HCEC 1CT (cell line): ENCODE data around the gene ADAMTS13.
"Not testable (repeated sequence)": the region's sequence is repeated elsewhere in the genome, so short reads cannot be mapped to it uniquely, and the experiment has no call there.

Experiments
- DNase-seq: peaks from one replicate; pipeline ENCODE4 v3.0.0-alpha.2; 2017

The ADAMTS13 gene

GRCh38 chr9:133427658-133428348, 5.6 kb downstream of the ADAMTS13 start:
- no peak for DNase-seq

GRCh38 chr9:133428617-133429101, 6.5 kb downstream of the ADAMTS13 start:
- no peak for DNase-seq

GRCh38 chr9:133429214-133429613, 7.0 kb downstream of the ADAMTS13 start:
- no peak for DNase-seq

DNA sequence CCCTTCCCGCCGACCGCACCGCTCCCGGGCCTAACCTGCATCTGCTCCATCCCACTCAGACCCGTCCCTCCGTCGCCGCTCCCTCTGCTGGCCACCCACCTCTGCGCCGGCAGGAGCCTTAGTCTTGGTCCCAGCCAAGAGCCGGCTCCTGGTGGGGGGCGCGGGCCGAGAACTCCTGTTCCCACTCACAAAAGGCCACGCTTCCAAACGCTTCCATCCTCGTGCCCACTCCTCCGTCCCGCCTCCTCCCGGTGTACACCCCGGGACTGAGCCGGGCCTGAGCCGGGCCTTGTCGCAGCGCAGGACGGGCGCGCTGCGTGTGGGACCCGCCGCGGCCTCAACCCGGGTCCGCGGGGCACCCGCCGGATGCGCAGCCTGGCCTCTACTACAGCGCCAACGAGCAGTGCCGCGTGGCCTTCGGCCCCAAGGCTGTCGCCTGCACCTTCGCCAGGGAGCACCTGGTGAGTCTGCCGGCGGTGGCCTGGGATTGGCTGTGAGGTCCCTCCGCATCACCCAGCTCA, 7.5 kb downstream of the ADAMTS13 start:
- DNase-seq = no peak

DNA sequence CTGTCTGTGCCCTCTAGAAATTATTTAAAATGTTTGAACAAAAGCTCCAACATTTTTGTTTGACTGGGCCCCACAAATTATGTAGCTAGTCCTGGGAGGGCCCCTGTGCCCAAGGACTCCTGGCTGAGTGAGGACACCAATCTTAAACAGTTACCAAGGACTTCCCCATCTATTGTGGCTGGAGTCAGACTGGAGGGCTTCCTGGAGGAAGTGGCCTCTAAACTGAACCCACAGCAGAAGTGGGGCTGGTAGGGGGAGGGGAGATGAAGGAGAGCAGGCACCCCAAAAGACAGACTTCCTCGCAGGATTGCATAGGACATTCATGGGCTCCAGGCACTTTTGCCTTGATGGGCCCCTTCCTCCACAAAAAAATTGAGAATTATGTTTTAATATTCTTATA, 8.1 kb downstream of the ADAMTS13 start:
- no peak for DNase-seq

DNA sequence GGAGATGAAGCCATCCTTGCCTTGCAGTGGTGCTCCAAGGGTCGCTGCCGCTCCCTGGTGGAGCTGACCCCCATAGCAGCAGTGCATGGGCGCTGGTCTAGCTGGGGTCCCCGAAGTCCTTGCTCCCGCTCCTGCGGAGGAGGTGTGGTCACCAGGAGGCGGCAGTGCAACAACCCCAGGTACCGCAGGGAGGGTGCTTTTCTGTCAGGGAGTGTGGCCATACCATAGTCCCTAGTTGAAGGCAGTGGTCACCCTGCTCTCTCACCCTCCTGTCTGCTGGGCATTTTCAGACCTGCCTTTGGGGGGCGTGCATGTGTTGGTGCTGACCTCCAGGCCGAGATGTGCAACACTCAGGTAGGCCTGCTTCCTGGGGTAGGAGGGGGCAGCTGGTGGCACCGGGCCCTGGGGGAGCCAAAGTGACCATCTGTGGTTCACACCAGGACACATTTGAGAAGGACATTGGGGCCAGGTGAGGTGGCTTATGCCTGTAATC, 11.2 kb downstream of the ADAMTS13 start:
- no peak for DNase-seq

DNA sequence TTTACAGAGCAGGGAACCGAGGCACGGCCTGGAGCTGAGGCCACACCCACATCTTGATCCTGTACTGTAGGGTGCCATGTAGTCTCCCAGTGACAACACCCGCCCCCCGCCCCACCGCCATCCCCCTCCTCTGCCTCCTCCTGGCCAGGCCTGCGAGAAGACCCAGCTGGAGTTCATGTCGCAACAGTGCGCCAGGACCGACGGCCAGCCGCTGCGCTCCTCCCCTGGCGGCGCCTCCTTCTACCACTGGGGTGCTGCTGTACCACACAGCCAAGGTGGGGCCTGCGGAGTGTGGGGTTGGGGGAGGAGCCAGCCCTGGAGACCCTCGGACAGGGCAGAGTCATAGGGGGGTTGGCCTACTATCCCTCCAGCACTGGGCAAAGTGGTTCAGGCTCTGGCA, 14.5 kb downstream of the ADAMTS13 start:
- no peak for DNase-seq

GRCh38 chr9:133437753-133438531, 15.8 kb downstream of the ADAMTS13 start:
- no peak for DNase-seq

- DNase-seq = no peak
Measured at GRCh38 chr9:133439337-133439736, 17.2 kb downstream of the ADAMTS13 start.

DNA sequence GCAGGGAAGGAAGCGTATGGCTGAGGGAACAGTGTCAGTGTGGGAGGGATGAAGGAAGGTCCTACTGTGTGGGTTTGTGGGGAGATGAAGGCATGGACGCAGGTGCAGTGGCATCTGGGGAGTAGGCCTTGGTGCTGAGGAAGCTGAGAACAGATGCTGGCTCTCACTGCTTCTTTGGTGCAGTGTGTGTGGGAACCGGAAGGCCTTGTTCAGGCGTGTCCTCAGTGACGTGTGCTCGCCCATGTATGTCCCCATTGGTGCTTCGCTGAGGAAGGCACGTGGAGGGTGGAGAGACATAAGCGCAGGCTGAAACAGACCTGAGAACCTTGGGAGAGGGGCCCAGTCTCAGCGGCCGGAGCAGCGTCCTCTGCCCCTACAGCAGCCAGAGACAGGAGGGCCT, 18.7 kb downstream of the ADAMTS13 start:
- no peak for DNase-seq

DNA sequence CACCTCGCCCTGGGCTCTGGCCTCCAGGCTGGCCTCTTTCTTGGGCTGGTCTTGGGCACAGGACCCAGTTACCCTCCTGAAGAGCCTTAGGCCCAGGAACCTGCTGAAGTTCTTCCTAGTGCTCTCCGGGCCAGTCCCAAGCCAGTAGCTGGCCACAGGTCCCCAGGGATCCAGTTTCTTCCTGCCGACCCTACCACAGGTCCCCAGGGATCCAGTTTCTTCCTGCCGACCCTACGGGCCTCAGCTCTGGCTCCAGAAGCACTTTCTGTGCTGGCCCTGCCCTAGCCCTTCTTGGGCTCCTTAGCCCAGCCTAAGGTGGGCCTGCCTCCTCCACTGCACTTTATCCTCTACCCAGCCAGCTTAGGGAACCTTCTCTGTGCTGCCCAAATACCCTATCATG, 19.4 kb downstream of the ADAMTS13 start:
- no peak for DNase-seq

- no peak for DNase-seq
Measured at GRCh38 chr9:133443248-133443647, 21.1 kb downstream of the ADAMTS13 start.

DNA sequence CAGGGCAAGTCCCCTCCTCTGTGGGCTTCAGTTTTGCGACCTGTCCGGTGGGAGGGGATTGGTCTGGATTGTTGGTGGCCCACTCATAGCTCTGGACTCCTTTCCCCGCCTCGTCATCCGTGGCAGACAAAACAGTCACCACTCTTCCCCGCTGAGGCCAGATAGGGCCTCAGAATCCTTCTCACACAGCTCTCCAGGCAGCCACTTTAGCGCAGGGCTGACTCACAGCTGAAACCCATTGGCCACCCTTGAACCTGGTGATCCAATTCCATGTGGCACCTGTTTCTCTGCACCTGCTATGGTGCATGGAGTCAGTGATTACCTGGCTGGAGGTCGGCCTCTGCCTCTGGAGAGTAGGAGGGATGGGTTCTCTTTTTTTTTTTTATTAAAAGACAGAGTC, 21.8 kb downstream of the ADAMTS13 start:
- DNase-seq = no peak

- no peak for DNase-seq
Measured at GRCh38 chr9:133445293-133445969, 23.3 kb downstream of the ADAMTS13 start.

DNA sequence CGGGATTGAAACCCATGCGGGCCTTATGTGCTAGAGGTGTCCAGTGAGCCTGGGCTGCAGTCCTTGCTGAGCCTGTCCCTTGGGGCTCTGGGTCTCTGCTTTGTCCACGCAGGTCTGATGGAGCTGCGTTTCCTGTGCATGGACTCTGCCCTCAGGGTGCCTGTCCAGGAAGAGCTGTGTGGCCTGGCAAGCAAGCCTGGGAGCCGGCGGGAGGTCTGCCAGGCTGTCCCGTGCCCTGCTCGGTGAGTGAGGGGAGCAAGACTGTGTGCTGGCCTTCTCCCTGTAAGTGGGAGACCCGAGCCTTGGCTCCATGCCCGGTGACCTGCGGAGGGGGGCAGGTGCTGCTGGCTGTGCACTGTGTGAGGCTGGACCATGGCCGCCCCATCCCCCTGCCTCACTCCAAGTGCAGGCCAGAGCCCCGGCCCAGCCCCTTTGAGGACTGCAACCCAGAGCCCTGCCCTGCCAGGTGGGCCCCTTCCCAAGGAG, 26.4 kb downstream of the ADAMTS13 start:
- no peak for DNase-seq

DNA sequence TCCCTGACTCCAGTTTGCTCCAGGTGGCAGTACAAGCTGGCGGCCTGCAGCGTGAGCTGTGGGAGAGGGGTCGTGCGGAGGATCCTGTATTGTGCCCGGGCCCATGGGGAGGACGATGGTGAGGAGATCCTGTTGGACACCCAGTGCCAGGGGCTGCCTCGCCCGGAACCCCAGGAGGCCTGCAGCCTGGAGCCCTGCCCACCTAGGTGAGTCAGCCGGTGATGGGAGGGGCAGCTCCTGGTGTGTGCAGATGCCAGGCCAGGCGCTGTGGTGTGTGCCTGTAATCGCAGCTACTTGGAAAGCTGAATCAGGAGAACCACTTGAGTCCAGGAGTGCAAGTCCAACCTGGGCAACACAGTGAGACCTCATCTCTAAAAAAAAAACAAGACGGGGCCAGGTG, 27.6 kb downstream of the ADAMTS13 start:
- DNase-seq = no peak

GRCh38 chr9:133451865-133452264, 29.7 kb downstream of the ADAMTS13 start:
- DNase-seq = not testable (repeated sequence)

DNA sequence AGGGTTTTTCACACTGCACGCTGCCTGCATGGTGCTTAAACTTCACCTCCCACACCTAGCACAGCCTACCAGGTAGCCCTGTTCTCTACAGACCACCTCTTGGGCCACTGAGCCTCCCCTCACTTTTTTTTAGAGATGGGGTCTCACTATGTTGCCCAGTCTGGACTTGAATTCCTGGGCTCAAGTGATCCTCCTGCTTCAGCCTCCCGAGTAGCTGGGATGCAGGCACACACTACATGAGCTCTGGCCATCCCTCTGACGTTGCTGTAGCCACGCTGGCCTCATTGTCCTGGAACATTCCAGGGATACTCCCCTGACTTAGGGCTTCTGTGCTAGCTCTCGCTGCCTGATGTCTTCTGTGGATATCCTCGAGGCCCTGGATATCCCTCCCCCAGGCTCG, 30.4 kb downstream of the ADAMTS13 start:
- no peak for DNase-seq

- no peak for DNase-seq
Measured at GRCh38 chr9:133453651-133454050, 31.5 kb downstream of the ADAMTS13 start.

DNA sequence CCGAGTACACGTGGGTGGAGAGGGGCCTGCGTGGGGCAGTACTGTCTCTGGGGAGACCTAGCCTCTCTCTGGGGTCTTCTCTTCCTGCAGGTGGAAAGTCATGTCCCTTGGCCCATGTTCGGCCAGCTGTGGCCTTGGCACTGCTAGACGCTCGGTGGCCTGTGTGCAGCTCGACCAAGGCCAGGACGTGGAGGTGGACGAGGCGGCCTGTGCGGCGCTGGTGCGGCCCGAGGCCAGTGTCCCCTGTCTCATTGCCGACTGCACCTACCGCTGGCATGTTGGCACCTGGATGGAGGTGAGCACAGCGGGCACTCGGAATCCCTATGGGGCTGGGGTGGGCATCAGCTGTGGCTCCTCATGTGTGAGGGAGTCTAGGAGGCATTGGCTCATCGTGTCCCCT, 32.2 kb downstream of the ADAMTS13 start:
- no peak for DNase-seq

DNA sequence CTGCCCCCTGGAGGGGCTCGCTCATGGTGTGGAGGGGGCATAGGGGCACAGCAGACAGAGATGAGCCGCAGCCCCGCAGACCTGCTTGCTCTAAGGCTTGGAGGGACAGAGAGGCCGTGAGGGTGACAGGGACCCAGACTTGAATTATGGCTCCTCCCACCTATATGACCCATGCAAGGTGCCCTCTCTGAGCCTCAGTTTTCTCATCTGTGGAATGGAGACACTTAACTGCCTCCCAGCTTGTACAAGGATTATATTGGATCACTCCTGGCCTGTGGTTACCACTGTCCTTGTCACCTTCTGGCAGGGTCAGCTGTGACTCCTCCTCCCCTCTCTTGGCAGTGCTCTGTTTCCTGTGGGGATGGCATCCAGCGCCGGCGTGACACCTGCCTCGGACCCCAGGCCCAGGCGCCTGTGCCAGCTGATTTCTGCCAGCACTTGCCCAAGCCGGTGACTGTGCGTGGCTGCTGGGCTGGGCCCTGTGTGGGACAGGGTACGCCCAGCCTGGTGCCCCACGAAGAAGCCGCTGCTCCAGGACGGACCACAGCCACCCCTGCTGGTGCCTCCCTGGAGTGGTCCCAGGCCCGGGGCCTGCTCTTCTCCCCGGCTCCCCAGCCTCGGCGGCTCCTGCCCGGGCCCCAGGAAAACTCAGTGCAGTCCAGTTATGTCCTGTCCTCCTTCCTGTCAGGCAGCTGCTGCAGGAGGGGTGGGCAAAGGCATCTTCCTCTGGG, 32.9 kb downstream of the ADAMTS13 start:
- DNase-seq = no peak

DNA sequence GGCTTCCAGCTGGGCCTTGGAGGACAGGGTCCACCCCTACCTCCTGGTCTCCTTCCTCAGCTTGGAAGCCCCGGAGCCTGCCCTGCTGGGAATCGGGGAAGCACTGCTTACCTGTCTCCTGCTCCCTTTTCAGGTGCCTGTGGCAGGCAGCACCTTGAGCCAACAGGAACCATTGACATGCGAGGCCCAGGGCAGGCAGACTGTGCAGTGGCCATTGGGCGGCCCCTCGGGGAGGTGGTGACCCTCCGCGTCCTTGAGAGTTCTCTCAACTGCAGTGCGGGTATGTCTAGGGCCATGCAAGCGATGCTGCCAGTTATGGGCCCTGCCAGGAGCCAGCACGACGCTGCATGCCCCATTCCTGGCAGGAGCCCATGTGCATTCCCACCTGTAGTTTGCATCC, 33.8 kb downstream of the ADAMTS13 start:
- DNase-seq = no peak

GRCh38 chr9:133456409-133456808, 34.2 kb downstream of the ADAMTS13 start:
- no peak for DNase-seq
